AG08396 (cell line): ENCODE measurements around the gene MT1G.
"Not testable (repeated sequence)": the region's sequence is repeated elsewhere in the genome, so short reads cannot be mapped to it uniquely, and the experiment has no call there.

Experiments
- DNase-seq: peaks from one replicate; pipeline ENCODE4 v3.0.0; 2012; ENCODE audit warnings: low spot score, mixed read lengths

Gene MT1G

GRCh38 chr16:56667581-56668571 is at the start of gene MT1G:
Gene MT1G, minus strand, starts transcription at chr16:56668065. Its CDS starts 72 bp downstream, at chr16:56667993.
- DNase-seq: no peak

GRCh38 chr16:56717532-56717931 is 49.7 kb upstream of the MT1G start:
- not testable (repeated sequence) for DNase-seq

GRCh38 chr16:56716761-56717160 is 48.9 kb upstream of the MT1G start:
- no peak for DNase-seq

- no peak for DNase-seq
These were observed 47.3 kb upstream of the MT1G start for GRCh38 chr16:56715126-56715525.

GRCh38 chr16:56713794-56714193 is 45.9 kb upstream of the MT1G start:
- DNase-seq: no peak

GRCh38 chr16:56711862-56712261 is 44.0 kb upstream of the MT1G start:
- no peak for DNase-seq

- DNase-seq: no peak
These were observed 42.4 kb upstream of the MT1G start for GRCh38 chr16:56710181-56710737.

GRCh38 chr16:56709443-56710040 is 41.7 kb upstream of the MT1G start:
- DNase-seq: no peak

GRCh38 chr16:56708525-56709442 is 40.9 kb upstream of the MT1G start:
- no peak for DNase-seq

- no peak for DNase-seq
These were observed 35.0 kb upstream of the MT1G start for GRCh38 chr16:56702836-56703235.

GRCh38 chr16:56701534-56701933 is 33.7 kb upstream of the MT1G start:
- DNase-seq: no peak

- DNase-seq: no peak
These were observed 32.8 kb upstream of the MT1G start for GRCh38 chr16:56700631-56701030.

GRCh38 chr16:56700195-56700594 is 32.3 kb upstream of the MT1G start:
- DNase-seq: no peak

- no peak for DNase-seq
These were observed 29.7 kb upstream of the MT1G start for GRCh38 chr16:56697456-56698155.

GRCh38 chr16:56695246-56695645 is 27.4 kb upstream of the MT1G start:
- DNase-seq: no peak

GRCh38 chr16:56691885-56692284 is 24.0 kb upstream of the MT1G start:
- no peak for DNase-seq

GRCh38 chr16:56690420-56691122 is 22.7 kb upstream of the MT1G start:
- no peak for DNase-seq

- no peak for DNase-seq
These were observed 21.3 kb upstream of the MT1G start for GRCh38 chr16:56689171-56689570.

- DNase-seq: no peak
These were observed 20.9 kb upstream of the MT1G start for GRCh38 chr16:56688762-56689161.

GRCh38 chr16:56686758-56687157 is 18.9 kb upstream of the MT1G start:
- no peak for DNase-seq
